H9 (cell line): ENCODE data around the gene ZNF335. TPM values are rescaled to one million over a fixed set of nuclear protein-coding genes. Genes with fewer than 3 reads are reported as not detected.

Experiments
- DNase-seq: peaks from one replicate; pipeline ENCODE4 v3.0.0-alpha.2; 2017
- H2AFZ ChIP-seq: one replicate; pipeline ENCODE4 v1.6.1; 2013; ENCODE audit warnings: mild to moderate bottlenecking, low read length, control low read depth, moderate library complexity
- H2AK5ac ChIP-seq: 2 replicates; pipeline ENCODE4 v1.6.1; 2013; ENCODE audit warnings: low read length, control low read depth, mixed read lengths; ENCODE audit not compliant: insufficient read length
- H2BK120ac ChIP-seq: one replicate; pipeline ENCODE4 v1.6.1; 2013; ENCODE audit warnings: low read depth, mild to moderate bottlenecking, low read length, control low read depth, inconsistent platforms; ENCODE audit not compliant: poor library complexity, severe bottlenecking
- H2BK12ac ChIP-seq: 2 replicates; pipeline ENCODE4 v1.6.1; 2013; ENCODE audit warnings: low read length, control low read depth, mixed read lengths, low read depth; ENCODE audit not compliant: insufficient read length
- H2BK15ac ChIP-seq: 2 replicates; pipeline ENCODE4 v1.6.1; 2013; ENCODE audit warnings: low read depth, low read length, control low read depth
- H2BK20ac ChIP-seq: one replicate; pipeline ENCODE4 v1.6.1; 2013; ENCODE audit warnings: low read depth, mild to moderate bottlenecking, low read length, control low read depth, inconsistent platforms; ENCODE audit not compliant: poor library complexity, severe bottlenecking
- H2BK5ac ChIP-seq: 2 replicates; pipeline ENCODE4 v1.6.1; 2013; ENCODE audit warnings: low read length, control low read depth, mixed read lengths; ENCODE audit not compliant: insufficient read length
- H3K14ac ChIP-seq: 2 replicates; pipeline ENCODE4 v1.6.1; 2013; ENCODE audit warnings: low read length, control low read depth; ENCODE audit not compliant: insufficient read depth
- H3K18ac ChIP-seq: 2 replicates; pipeline ENCODE4 v1.6.1; 2013; ENCODE audit warnings: low read depth, mild to moderate bottlenecking, mixed read lengths, low read length, control low read depth; ENCODE audit not compliant: insufficient read length
- H3K23ac ChIP-seq: 2 replicates; pipeline ENCODE4 v1.6.1; 2013; ENCODE audit warnings: low read length, control low read depth, mixed read lengths, low read depth; ENCODE audit not compliant: insufficient read length
- H3K23me2 ChIP-seq: 2 replicates; pipeline ENCODE4 v1.6.1; 2013; ENCODE audit warnings: low read depth, mild to moderate bottlenecking, mixed read lengths, low read length, control low read depth; ENCODE audit not compliant: insufficient read length, poor library complexity, severe bottlenecking
- H3K27ac ChIP-seq: 2 replicates; pipeline ENCODE4 v1.5.1; 2013; ENCODE audit warnings: low read length, control low read depth, mixed read lengths, low read depth; ENCODE audit not compliant: insufficient read length
- H3K27me3 ChIP-seq: 2 replicates; pipeline ENCODE4 v1.6.1; 2013; ENCODE audit warnings: low read length, control low read depth, inconsistent platforms; ENCODE audit not compliant: insufficient read depth
- H3K4ac ChIP-seq: 2 replicates; pipeline ENCODE4 v1.6.1; 2013; ENCODE audit warnings: low read depth, mild to moderate bottlenecking, control low read depth, inconsistent platforms, low read length, moderate library complexity
- H3K4me1 ChIP-seq: 2 replicates; pipeline ENCODE4 v1.6.1; 2013; ENCODE audit warnings: low read length, control low read depth, inconsistent platforms; ENCODE audit not compliant: insufficient read depth
- H3K4me2 ChIP-seq: 2 replicates; pipeline ENCODE4 v1.6.1; 2013; ENCODE audit warnings: low read length, control low read depth, mixed read lengths; ENCODE audit not compliant: insufficient read length, insufficient read depth
- H3K56ac ChIP-seq: 2 replicates; pipeline ENCODE4 v1.6.1; 2013; ENCODE audit warnings: low read depth, mild to moderate bottlenecking, mixed read lengths, low read length, control low read depth; ENCODE audit not compliant: insufficient read length
- H3K79me1 ChIP-seq: 2 replicates; pipeline ENCODE4 v1.6.1; 2013; ENCODE audit warnings: low read depth, mild to moderate bottlenecking, moderate library complexity, low read length, control low read depth, inconsistent platforms; ENCODE audit not compliant: insufficient read depth, poor library complexity, severe bottlenecking
- H3K79me2 ChIP-seq: 2 replicates; pipeline ENCODE4 v1.6.1; 2013; ENCODE audit warnings: low read length, control low read depth, inconsistent platforms; ENCODE audit not compliant: insufficient read depth
- H3K9ac ChIP-seq: 2 replicates; pipeline ENCODE4 v1.6.1; 2013; ENCODE audit warnings: low read length, control low read depth, mixed read lengths; ENCODE audit not compliant: insufficient read length; ENCODE audit errors: extremely low read depth
- H3K9me3 ChIP-seq: one replicate; pipeline ENCODE4 v1.6.1; 2013; ENCODE audit warnings: low read depth, low read length, inconsistent platforms; ENCODE audit not compliant: control insufficient read depth
- H3T11ph ChIP-seq: one replicate; pipeline ENCODE4 v1.6.1; 2013; ENCODE audit warnings: mild to moderate bottlenecking, low read length, control low read depth, inconsistent platforms
- H4K20me1 ChIP-seq: one replicate; pipeline ENCODE4 v1.6.1; 2013; ENCODE audit not compliant: control insufficient read depth, insufficient read length, insufficient read depth
- H4K5ac ChIP-seq: 2 replicates; pipeline ENCODE4 v1.6.1; 2013; ENCODE audit warnings: low read depth, mild to moderate bottlenecking, mixed read lengths, low read length, control low read depth; ENCODE audit not compliant: insufficient read length
- H4K8ac ChIP-seq: replicated peaks from 2 replicates; pipeline ENCODE4 v1.6.1; 2013; ENCODE audit warnings: low read length, control low read depth, mixed read lengths, low read depth; ENCODE audit not compliant: insufficient read length
- H4K91ac ChIP-seq: 2 replicates; pipeline ENCODE4 v1.6.1; 2013; ENCODE audit warnings: low read depth, mild to moderate bottlenecking, moderate library complexity, mixed read lengths, low read length, control low read depth; ENCODE audit not compliant: insufficient read length
- H3K27ac Mint-ChIP-seq, 3 experiments: 2 replicates in 2 of 3; 3 replicates in 1 of 3; pipeline ENCODE4 v1.8.0; 2020 to 2021; ENCODE audit warnings: mixed read lengths in 3 of 3, mild to moderate bottlenecking in 1 of 3, moderate library complexity in 1 of 3
- H3K27me3 Mint-ChIP-seq: 2 replicates; pipeline ENCODE4 v1.8.0; 2021; ENCODE audit warnings: low read depth, mild to moderate bottlenecking, moderate library complexity, mixed read lengths
- H3K36me3 Mint-ChIP-seq, 3 experiments: 2 replicates in 2 of 3; 3 replicates in 1 of 3; pipeline ENCODE4 v1.8.0; 2020 to 2021; ENCODE audit warnings: low read depth in 3 of 3, mixed read lengths in 3 of 3; ENCODE audit not compliant: insufficient read depth in 1 of 3
- H3K4me1 Mint-ChIP-seq, 2 experiments: 2 replicates each; pipeline ENCODE4 v1.8.0; 2020; ENCODE audit warnings: mixed read lengths in 2 of 2
- H3K4me3 Mint-ChIP-seq, 2 experiments: 2 replicates in 1 of 2; 3 replicates in 1 of 2; pipeline ENCODE4 v1.8.0; 2020 to 2021; ENCODE audit warnings: mild to moderate bottlenecking in 2 of 2, mixed read lengths in 2 of 2, moderate library complexity in 1 of 2
- H3K9me3 Mint-ChIP-seq, 2 experiments: 2 replicates in 1 of 2; 3 replicates in 1 of 2; pipeline ENCODE4 v1.8.0; 2020; ENCODE audit warnings: mild to moderate bottlenecking in 2 of 2, mixed read lengths in 2 of 2, moderate library complexity in 1 of 2
- WGBS: extraction: QIAGEN DNeasy Blood & Tissue Kit; methylation state at CpG from one replicate; pipeline ENCODE4 v1.1.7; 2013; ENCODE audit warnings: missing lambda C conversion rate, low lambda C conversion rate, mixed read lengths; ENCODE audit not compliant: insufficient read length; ENCODE audit errors: extremely low coverage; 5-methylcytosine and 5-hydroxymethylcytosine counted together
- total RNA-seq: library from RNA; stranded (reverse); gene quantifications from 2 replicates; pipeline ENCODE4 v1.2.1, GENCODE V29; 2021
- TF ChIP-seq, protein P1 (sequence below): fragments of 200-600 bp; sonication (generic); conservative IDR thresholded peaks from 3 replicates; pipeline ENCODE4 v1.8.0; 2021; ENCODE audit warnings: antibody characterized with exemption, mild to moderate bottlenecking

ZNF335 gene
- total RNA-seq, 1 experiment from 2014 or later, result 21.1 TPM

DNA sequence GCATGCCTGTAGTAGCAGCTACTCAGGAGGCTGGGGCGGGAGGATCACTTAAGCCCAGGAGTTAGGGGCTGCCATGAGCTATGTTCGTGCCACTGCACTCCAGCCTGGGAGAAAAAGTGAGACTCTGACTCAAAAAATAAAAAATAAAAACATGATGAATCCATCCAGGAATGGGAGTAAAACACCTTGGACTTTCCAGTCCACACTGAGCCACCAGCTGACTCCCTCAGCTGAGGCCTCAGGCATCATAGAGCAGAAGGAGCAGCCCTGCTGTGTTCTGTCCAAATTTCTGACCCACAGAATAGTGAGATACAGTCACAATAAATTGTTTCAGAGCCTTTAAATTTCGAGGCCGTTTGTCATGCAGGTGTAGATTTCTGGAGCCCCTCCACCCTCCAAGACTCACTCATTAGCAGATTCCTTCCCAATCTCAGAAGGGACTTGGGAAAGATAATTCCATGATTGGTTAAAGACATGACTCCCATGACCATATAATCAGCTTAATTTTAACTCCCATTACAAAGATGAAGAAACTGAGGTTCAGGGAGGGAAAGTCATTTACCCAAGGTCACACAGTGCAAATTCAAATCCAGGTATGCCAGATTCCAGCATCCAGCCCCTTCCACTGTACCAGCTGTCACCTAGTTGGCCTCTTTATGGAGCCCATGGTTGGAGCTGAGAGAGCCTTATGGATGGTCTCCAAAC, 27.7 kb upstream of the ZNF335 start:
- Histone ChIP-seq H3K23ac (no peak overlapping the region), H3K14ac (no peak overlapping the region), H2AK5ac (no peak overlapping the region), H3K27me3 (no peaks in the 10 kb centered on the region), H3K56ac (no peak overlapping the region), H2BK120ac (no peak overlapping the region), H3K4me1 (peaks cover 3% of the 10 kb centered on the region; the same call in 1 of the 2 replicates), H3K9me3 (no peaks in the 10 kb centered on the region), H3K27ac (no peak overlapping the region), H4K8ac (no peak overlapping the region), H3K18ac (no peak overlapping the region), H3K4me2 (no peak overlapping the region), H3K23me2 (no peaks in the 10 kb centered on the region), H3K79me2 (no peaks in the 10 kb centered on the region), H4K5ac (no peak overlapping the region), H2BK15ac (no peak overlapping the region), H2BK20ac (no peak overlapping the region), H3K79me1 (no peaks in the 10 kb centered on the region), H3T11ph (no peak overlapping the region), H2BK5ac (no peak overlapping the region), H3K4ac (no peak overlapping the region), H2BK12ac (no peak overlapping the region), H2AFZ (no peak overlapping the region), H4K91ac (no peak overlapping the region), H4K20me1 (no peaks in the 10 kb centered on the region), H3K9ac (no peak overlapping the region)
- no CpG with 5 or more reads among the region's 4 CpGs for WGBS
- H3K27ac Mint-ChIP-seq, result no peak overlapping the region
- H3K4me3 Mint-ChIP-seq, result no peak overlapping the region
- H3K4me1 Mint-ChIP-seq, result peaks cover 29 to 39% of the 10 kb centered on the region in 2 experiments
- TF ChIP-seq, protein P1, sequence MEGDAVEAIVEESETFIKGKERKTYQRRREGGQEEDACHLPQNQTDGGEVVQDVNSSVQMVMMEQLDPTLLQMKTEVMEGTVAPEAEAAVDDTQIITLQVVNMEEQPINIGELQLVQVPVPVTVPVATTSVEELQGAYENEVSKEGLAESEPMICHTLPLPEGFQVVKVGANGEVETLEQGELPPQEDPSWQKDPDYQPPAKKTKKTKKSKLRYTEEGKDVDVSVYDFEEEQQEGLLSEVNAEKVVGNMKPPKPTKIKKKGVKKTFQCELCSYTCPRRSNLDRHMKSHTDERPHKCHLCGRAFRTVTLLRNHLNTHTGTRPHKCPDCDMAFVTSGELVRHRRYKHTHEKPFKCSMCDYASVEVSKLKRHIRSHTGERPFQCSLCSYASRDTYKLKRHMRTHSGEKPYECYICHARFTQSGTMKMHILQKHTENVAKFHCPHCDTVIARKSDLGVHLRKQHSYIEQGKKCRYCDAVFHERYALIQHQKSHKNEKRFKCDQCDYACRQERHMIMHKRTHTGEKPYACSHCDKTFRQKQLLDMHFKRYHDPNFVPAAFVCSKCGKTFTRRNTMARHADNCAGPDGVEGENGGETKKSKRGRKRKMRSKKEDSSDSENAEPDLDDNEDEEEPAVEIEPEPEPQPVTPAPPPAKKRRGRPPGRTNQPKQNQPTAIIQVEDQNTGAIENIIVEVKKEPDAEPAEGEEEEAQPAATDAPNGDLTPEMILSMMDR, result no peak
- no peaks in the 10 kb centered on the region for H3K9me3 Mint-ChIP-seq
- no peaks in the 10 kb centered on the region for H3K36me3 Mint-ChIP-seq
- no peak for DNase-seq
- no peaks in the 10 kb centered on the region; the same call in 1 of the 2 replicates for H3K27me3 Mint-ChIP-seq
